ENCODE measurements around the gene MSH3.

Gene MSH3

DNA sequence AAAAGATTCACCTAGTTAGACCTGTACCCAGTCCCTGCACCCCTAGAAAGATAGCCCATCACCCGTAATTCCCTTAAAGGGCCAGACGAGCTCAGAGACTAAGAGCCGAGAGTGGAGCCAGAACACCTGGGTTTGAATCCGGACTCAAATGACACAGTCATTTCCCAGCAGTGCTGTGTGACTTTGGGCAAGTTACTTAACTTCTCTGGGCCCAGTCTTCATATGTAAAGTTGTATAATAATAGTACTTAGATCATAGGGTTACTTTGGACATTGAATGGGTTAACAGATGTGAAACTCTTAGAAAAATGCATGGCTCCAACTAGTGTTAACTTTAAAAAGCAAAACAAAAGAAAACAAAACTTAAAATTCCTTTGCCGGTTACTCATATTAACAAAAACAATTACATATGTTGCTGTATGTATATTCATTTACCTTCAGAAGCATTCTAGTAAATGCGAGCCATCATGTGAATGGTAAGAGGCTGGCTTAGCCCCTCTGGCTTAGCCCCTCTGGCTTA, 265.3 kb downstream of the MSH3 start:
- DNase-seq = no peak

DNA sequence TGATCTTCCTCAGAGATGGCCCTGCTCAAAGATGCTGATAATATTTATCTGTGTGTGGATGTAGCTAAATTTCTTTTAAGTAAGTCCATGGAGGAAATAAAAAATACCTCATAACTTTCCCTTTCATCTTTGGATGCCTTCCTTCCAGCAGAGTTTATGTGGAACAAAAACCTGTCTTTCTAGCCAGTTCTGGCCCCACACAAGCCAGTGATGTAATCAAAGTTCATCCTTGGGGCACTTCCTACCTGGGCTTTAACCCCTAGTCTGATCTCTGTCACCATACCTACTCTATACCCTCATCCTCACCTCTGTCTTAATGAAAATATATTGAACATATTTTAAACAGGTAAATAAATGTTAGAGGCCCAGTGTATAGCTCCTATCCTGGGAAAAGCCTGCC, 265.9 kb downstream of the MSH3 start:
- DNase-seq = no peak

DNA sequence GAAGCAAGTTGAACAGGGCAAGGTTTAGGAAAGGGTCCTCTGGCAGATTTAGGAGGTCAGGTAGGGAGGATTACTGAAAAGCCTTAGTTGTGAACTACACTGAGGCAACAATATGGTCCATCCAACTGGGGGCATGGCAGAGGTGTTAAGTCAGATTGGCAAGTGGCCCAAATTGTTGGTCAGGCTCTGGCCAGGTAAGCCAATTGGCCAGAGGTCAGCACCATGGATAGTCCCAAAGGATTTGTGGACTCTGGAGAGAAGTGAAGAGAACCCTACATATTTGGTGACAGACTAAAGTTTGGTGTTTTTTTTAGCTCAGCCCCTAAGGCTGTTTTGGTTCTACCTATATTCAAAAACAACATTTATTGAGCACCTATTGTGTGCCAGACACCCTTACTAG, 266.6 kb downstream of the MSH3 start:
- no peak for DNase-seq

DNA sequence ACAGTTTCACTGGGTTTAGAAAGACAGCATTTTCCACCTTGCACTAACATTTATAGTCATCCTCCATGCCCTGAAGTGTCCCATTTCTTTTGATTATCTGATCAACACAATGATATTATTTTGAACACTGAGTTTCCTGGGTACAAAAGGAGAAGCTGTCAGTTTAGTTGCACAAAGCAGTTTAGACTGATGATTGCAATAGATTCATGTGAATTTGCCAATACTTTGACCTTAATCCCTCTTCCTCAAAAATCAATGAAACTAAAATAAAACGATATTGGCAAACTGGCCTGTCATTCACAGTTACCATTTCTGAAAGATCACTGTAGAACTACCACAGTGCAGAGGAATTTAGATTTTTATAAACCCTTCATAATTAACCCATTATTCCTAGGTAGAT, 271.5 kb downstream of the MSH3 start:
- no peak for DNase-seq

Measured in NCI-H1105 (cell line).